C4-2B (cell line): ENCODE results near the gene FHOD3.

ENCODE experiments used
- CTCF ChIP-seq: fragments of 450-650 bp; conservative IDR thresholded peaks from 2 replicates; pipeline ENCODE4 v1.5.1; 2017; ENCODE audit warnings: mild to moderate bottlenecking
- ZFX ChIP-seq: fragments of 450-650 bp; IDR thresholded peaks from 2 replicates; pipeline ENCODE4 v1.6.1; 2017

GRCh38 chr18:36527740-36528455, 230.4 kb downstream of the FHOD3 start:
- TF ChIP-seq CTCF (no peak), ZFX (no peak)
